A673 (cell line): ENCODE measurements around the gene CNOT8.

Experiments used
- CTCF ChIP-seq: fragments of 300-800, 200-600 bp; sonication (generic); conservative IDR thresholded peaks from 2 replicates; pipeline ENCODE4 v1.5.1; 2017; ENCODE audit warnings: low read depth, mild to moderate bottlenecking, antibody characterized with exemption, low read length, moderate library complexity, mixed read lengths
- EZH2 ChIP-seq: fragments of 200-600 bp; sonication (generic); IDR thresholded peaks from 2 replicates; pipeline ENCODE4 v1.6.1; 2017; ENCODE audit warnings: borderline replicate concordance, low read depth, mild to moderate bottlenecking, mixed read lengths, antibody characterized with exemption, low read length; ENCODE audit not compliant: poor library complexity, severe bottlenecking

GRCh38 chr5:154917757-154918156, 59.3 kb downstream of the CNOT8 start:
- TF ChIP-seq CTCF: no peak
- no peak for TF ChIP-seq EZH2
